Stimulated activated CD4-positive, alpha-beta T cell treated with anti-CD3 and anti-CD28 coated beads, Interleukin-15, amount 100 ng/mL, for 48 hours (primary cell): ENCODE measurements around the gene CTSZ.
"Not testable (repeated sequence)": the region's sequence is repeated elsewhere in the genome, so short reads cannot be mapped to it uniquely, and the experiment has no call there.

Source experiments
- DNase-seq, 2 donors: peaks; one replicate each; pipeline ENCODE4 v3.0.0-alpha.2; 2020; ENCODE audit warnings: low read depth in 2 of 2

CTSZ gene

GRCh38 chr20:59006864-59007664, at the start of gene CTSZ:
Gene CTSZ (minus strand): TSS chr20:59007254. CDS start chr20:59007128, 126 bp downstream.
- peak in 1 of 2 donors; percentile 48 for DNase-seq

- no peak for DNase-seq
These were observed 48.2 kb upstream of the CTSZ start for GRCh38 chr20:59055302-59055701.

DNA sequence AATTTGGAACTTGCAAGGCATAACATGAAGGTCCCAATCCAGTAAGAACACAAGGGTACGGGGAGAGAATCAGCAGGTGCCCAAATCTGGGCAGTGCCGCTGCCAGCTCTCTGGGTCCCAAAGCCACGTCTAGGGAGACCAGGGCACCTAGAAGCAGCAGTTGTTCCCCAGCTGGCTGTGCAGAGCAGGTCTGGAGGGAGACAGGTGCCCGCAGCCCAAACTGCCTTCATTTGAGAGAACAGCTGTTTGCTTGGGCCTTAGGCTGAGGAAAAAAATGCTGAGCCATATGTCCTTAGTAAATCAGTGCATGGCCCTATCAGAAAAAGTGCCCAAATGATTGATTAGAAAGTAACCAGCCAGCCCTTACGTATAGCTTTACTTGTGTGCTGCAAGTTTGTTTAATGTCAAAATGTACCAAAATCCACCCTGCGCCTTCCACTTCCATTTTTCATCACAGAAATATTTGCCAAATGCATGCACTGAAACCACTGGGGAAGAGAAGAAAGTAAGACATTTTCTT, 44.7 kb upstream of the CTSZ start:
- no peak for DNase-seq

DNA sequence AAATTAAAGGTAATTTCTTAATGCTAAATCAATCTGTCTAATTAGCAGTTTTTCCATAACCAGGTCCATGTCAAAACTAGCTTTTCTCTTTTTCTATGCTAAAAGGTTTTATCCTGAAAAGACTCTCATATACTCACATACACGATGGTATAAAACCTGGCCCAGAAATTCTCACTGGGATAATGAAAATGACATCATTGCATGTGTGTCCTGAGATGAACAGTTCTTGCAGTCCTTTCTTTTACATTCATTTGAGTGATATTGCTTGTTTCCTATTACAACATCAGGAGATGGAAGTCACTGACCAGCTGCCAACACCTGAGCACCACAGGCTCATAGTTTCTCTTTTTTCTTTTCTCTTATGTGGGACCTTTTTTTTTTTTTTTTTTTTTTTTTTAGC, 43.4 kb upstream of the CTSZ start:
- DNase-seq, result no peak

DNA sequence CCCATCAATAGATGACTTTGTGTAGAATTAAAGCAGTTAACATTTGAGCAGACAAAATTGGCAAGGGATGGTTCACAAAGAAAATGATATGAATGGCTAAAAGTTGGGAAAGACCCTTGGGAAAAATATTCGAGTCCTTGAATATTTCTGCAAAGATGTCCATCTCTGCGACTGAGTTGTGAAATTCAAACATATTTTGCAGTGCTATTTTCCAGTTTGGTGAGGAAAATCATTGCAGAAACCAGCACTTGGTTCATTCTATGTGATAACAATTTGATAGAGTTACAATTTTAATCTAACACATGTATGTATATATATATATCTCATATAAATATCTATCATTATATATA, 41.6 kb upstream of the CTSZ start:
- DNase-seq, result no peak

GRCh38 chr20:59047938-59048680, 41.1 kb upstream of the CTSZ start:
- DNase-seq, result peak in 1 of 2 donors; percentile 27

GRCh38 chr20:59046862-59047261, 39.8 kb upstream of the CTSZ start:
- no peak for DNase-seq

GRCh38 chr20:59044796-59045195, 37.7 kb upstream of the CTSZ start:
- no peak for DNase-seq

GRCh38 chr20:59044295-59044694, 37.2 kb upstream of the CTSZ start:
- no peak for DNase-seq

DNA sequence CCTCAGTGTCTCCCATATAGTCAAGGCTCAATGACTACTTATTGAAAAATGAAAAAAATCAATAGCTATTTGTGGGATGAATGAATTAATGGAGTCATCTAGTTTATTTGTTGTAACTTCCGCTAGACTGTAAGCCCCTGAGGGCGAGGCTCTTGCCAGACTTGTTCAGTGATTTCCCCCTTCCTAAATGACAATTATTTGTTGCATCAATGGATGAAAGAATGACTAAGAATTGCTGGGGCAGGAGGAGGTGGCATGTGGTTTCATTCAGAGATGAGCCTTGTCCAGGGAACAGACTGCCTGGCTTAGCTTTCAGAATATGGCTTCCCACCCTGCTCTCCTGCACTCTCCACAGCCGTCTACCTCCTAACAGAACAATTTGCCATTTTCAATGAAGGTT, 36.6 kb upstream of the CTSZ start:
- DNase-seq, result no peak

DNA sequence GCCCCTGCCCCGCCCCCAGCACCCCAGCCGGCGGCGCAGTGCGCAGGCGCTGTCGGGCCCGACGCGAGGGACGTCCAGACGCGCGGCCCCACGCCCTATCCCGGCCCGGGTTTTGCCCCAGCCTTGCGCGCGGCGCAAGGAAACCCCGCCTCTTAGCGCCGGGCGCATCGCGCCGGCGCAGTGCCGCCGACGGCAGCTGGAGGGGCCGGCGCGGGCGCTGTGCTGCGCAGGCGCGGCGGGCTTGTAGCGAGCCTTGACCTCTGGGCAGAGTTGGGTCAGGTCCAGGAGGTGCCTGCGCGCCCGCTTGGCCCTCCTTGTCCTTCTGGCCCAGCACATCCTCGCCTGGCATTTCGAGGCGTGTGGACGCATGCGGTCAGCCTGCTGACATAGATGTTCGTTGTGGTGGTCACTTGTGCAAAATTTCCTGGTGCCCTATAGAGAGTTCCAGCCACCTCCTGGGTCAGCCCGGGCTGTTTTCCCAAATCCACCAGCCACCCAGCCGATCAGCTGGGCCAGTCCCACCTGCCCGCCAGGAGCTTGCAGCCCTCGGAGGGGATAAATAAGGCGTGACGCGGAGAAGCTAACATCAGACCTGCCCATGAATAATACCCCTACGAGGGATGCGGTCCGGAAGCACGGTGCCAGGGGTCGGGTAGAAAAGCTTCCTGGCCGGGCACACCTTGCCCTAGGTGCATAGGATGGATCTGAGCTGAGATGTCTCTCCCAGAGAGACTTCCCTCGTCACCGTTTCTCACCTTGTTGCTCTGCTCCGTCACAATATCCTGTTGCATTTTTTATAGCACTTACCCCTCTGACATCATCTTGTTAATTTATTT, 36.0 kb upstream of the CTSZ start:
- peak; percentile 83 to 93 for DNase-seq

DNA sequence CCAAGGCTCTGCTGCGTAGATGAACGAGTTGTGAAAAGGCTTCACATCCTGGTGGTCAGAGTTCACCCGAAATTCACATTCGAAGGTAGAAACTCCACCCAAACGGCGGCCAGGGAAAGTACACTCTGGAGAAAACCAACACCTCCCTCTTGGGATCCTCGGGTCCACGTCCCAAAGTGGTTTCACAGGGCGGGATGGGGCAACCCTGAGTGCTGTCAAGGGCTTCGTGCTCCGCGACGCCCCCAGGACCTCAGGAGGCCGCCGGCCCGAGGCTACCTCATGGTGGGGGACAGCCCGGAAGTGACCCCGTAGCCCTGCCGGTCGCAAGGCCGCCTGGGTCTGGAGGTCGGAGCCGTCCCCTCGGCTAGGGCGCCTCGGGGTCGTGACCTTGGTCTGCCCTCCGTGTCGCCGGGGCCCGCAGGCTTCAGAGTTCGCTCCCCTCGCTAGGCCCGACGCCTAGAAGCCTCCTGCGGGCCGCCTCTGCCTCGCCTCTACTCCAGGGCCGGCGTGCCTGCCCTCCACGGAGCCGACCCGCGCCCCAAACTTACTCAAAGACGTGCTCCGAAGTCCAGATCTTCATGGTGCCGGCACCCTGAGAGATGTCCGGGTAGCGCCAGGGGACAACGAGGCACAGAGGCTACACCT, 35.2 kb upstream of the CTSZ start, which contains the start of gene PRELID3B:
TSS of gene PRELID3B (minus strand) at position 636 of the 645 bp plus-strand sequence. CDS start at position 580, 56 bp downstream.
- no peak for DNase-seq

DNA sequence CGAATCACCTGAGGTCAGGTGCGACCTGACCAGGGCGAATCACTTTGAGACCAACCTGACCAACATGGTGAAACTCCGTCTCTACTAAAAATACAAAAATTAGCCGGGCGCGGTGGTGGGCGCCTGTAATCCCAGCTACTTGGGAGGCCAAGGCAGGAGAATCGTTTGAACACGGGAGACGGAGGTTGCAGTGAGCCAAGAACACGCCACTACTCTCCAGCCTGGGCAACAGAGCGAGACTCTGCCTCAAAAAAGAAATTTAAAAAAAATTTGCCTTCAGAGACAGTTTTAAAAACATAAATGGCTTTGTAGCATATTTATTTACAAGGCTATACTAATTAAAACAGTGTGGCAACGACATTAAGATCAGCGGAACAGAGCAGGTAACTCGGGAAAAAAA, 34.4 kb upstream of the CTSZ start:
- not testable (repeated sequence) for DNase-seq

- DNase-seq, result no peak
These were observed 33.6 kb upstream of the CTSZ start for GRCh38 chr20:59040667-59041066.

- DNase-seq, result no peak
These were observed 32.2 kb upstream of the CTSZ start for GRCh38 chr20:59039233-59039632.

DNA sequence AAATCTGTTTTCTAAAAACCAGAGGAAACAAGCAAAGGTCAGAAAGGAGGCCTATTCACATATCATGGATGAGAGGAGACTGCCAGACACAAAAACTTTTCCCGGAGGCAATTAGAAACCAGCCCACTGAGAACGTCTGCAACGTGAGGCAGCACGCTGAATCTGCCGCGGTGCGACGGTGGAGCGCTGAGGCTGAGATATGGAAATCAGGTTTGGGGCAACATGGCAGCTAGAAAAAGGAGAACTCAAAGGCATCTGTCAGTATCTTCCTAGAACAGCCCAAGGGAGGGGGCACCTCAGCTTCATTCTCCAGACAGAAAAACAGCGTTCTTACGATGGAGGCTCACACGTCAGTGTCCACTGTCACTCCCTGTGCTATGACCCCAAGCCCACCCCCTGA, 30.3 kb upstream of the CTSZ start:
- DNase-seq, result no peak

DNA sequence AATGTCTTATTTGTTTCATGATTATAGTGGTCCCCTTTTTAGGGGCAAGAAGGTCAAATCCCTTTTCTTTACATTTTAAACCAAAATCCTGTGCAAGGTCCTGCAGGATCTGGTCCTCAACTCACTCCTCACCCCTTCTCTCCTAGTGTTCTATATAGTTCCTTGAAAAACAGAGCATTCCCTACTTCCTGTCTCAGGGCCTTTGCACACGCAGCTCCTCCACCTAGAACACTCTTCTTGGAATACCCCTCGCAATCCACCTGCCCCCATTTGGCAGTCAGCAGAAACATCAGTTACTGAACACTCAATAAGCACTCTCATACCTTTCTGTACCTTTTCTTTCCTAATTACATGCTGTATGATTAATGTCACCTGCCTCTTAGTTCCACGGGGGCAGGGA, 28.3 kb upstream of the CTSZ start:
- no peak for DNase-seq

DNA sequence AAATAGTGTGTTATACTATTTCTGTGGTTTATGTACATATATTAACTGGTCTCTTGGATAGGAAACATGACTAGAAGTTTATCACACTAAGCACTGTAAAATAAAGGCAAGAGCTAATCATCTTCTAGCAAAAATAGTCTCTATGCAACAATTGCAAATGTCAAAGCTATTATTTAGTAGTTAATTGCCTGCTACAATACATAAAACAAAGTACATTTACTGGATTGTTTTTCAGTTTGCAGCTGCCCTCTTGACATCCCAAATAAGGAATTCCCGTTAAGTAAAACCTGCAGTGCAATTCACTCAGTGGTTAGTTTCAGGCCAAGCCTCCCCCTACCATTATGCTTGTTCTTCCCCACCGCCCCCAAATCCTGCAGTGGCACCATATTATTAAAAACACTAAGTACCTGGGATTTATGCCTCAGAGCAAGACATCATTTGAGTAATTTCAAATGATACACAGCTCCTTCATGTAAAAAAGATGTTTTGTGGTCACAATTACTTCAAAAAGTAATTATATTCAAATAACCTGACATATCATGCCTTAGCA, 26.6 kb upstream of the CTSZ start:
- no peak for DNase-seq

DNA sequence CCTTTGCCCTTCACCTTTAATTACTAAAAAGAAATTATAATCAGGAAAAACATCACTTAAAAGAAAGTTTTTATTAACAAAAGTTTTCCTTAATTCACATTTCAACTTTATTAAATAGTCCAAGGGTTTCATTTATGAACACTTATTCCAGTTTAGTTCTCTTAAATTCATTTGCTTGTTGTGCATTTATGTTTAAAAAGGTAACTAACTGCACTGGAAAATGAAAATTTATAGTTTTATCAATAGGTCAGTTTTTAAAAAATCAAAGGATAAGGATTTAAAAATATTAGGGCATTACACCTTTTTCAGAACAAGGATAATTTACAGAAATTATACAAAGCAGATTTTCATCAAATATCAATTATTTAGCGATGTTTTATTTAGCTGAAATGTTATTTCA, 26.0 kb upstream of the CTSZ start:
- no peak for DNase-seq

DNA sequence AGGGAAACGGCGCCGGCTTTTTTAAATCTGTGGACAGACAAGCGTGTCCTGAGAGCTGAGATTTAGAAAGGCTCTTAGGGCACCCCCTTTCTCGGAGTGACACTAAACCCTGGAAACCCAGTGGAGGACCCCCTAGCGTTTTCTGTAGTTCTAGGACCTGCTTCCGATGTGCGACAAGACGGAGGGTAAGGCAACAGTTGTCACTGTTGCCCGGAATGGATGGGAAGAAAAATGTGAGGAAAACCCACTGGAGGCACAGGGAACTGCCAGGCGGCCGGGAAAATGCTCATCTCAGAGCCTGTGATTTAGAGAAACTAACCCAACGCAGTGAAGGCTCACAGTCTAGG, 25.6 kb upstream of the CTSZ start:
- DNase-seq, result no peak

GRCh38 chr20:59032023-59032712, 25.1 kb upstream of the CTSZ start, which contains the start of gene ATP5F1E:
Gene ATP5F1E (minus strand): TSS chr20:59032335. CDS start chr20:59032251, 84 bp downstream.
- DNase-seq, result peak; percentile 90 to 94
